NCI-H82 (cell line): ENCODE data around the gene TUBA8.
"Not testable (repeated sequence)": the region's sequence is repeated elsewhere in the genome, so short reads cannot be mapped to it uniquely, and the experiment has no call there.

Experiments
- DNase-seq: peaks from one replicate; lab custom pipeline; 2025; lab: John Stamatoyannopoulos, UW

TUBA8 gene

DNA sequence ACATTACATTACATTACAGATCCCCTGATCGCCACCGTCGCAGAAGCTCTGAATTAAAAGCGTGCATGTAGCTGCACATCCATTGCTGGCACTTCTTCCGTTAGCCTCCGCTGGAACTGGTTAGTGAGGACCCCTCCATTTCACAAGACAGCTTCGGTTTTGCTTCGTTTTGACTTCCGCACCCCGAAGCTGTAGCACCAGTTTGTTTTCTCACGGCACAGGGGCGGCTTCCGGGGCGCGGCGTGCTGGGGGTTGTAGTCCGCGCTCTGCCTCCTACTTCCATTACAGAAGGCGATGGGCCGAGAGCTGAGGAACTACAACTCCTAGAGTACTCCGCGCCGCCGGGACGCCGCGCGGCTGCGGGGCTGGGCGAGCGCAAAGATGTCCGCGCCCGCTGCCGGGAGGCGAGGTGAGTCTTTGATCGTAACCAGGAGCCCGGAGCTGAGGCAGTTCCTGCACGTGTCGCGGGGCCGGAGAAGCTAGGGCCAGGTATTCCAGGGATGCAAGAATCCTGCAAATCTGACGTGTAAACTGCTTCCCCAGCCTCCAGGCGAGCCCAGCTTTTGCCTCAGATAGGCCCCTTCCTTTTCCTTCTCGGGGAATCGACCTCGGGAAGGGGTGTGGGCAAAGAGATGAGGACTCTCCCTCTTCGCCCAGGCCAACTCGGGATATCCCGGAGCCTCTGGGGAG, 32.8 kb upstream of the TUBA8 start, which contains the start of gene PEX26:
TSS of gene PEX26 (plus strand) at position 352 of the 690 bp plus-strand sequence. CDS start 387 bp downstream, outside the sequence.
- DNase-seq, result peak; percentile 94

DNA sequence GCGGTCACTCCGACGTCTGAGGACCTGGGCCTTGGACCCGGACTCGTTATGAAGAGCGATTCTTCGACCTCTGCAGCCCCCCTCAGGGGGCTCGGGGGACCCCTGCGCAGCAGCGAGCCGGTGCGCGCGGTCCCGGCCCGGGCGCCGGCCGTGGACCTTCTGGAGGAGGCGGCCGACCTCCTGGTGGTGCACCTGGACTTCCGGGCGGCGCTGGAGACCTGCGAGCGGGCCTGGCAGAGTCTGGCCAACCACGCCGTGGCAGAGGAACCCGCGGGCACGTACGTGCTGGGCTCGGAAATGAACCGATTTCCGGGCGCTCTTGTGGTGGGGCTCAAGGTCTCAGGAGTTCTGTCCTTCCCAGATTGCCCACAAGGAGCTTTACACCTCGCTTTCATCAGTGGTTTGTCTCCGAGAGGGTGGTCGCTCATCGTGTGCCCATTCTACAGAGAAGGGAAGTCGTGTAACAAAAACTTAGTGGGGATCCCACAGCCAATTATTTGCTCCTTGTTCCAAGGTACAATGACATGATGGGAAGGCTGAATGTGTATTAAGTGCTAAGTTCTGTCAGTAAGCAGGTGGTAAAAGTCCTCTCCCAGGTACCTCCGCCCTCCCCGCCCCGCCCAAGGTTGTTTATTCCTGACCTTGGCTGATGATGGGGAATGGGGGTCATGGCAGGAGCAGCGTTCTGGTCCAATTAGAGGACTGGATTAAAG, 32.1 kb upstream of the TUBA8 start:
- DNase-seq, result peak; percentile 30

DNA sequence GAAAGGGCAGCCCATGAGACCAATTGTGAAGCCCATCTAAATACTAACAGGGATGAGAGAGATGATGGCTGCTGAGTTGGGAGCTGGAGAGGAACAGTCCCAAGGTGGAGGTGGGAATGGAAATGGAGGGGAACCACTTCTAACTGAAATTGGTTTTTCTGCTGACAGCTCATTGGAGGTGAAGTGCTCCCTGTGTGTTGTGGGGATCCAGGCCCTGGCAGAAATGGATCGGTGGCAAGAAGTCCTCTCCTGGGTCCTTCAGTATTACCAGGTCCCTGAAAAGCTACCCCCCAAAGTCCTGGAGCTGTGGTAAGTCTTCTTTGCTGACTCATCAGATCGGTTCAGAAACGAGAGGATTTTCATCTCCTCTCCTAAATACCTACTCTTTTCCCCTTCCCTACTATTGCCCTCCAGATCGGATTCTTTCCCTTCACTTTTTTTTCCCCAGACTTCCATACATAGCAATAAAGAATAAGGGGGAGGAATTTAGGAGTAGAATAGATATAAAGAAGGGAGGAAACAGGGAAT, 30.8 kb upstream of the TUBA8 start:
- DNase-seq, result no peak

DNA sequence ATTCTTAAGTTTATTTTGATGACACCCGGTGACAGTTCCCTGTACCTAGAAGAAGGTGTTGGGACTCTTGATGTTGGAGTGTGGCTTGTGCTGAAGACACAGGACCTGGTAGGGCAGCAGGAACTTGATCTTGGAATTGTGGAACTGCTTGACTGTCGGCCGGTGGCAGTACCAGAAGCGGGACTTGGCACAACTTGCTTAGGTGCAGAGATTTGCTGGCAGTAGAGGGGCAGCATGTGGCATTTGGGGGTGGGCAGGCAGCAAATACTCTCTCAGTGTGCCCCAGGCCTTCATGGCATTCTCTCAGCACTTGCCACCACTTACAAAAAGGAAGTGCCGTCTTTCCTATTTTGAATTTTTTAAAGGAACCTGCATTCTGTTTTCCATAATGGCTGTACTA, 29.2 kb upstream of the TUBA8 start:
- no peak for DNase-seq

DNA sequence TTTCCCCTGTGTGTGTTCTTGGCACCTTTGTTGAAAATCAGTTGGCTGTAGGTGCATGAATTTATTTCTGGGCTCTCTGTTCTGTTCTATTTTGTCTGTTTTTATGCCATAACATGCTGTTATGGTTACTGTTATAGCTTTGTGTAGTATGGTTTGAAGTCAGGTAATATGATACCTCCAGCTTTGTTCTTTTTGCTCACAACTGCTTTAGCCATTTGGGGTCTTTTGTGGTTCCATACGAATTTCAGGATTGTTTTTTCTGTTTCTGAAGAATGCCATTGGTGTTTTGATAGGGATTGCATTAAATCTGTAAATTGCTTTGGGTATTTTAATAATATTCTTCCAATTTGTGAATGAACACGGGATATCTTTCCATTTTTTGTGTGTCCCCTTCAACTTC, 28.1 kb upstream of the TUBA8 start:
- DNase-seq, result no peak

DNA sequence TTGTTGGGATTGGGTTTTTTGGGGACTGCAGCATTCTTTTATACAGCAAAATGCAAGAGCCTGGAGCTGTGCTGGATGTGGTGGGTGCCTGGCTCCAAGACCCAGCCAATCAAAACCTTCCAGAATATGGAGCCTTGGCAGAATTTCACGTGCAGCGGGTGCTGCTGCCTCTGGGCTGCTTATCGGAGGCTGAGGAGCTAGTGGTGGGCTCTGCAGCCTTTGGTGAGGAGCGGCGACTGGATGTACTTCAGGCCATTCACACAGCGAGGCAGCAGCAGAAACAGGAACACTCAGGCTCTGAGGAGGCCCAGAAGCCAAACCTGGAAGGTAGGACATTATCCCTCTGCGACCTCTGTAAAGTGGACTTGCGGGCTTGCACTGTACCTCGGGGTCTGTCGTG, 27.2 kb upstream of the TUBA8 start:
- no peak for DNase-seq

DNA sequence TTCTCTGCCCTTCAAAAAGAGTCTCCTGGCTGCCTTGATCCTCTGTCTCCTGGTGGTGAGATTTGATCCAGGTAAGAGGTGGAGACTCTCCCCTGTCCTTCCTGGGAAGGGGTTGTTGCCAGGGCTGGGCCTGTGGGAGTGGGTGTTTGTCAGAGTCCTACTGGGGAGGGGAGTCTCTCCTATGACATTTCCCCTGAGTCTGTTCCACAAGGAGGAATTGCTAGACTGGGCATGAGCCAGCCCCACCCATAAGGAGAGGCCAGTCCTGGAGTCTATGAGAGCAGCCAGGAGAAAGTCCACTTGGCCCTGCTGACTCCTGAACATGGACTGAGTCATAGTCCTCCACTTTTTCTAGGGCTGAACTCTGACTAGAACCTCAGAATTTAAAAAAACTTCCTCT, 25.4 kb upstream of the TUBA8 start:
- no peak for DNase-seq

DNA sequence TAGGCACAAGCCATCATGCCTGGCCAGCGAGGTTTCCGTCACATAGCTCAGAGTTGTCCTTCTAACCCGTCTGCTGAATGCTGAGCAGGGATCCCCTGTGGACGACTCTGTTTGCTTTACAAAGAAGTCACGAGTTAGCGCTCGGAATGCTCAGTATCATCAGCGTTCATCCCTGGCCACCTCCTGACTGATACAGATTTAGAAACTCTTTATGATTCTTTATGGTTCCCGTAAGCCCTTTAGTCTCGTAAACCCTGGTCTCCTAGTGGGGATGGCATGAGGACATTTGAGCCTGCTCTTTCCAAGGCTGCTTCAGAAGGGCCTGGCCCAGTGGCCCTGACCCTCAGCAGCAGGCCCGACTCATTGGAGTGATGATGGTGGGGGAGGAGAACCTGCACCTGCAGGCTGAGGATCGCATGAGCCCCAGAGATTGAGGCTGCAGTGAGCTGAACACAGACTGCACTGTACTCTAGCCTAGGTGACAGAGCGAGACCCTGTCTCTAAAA, 23.2 kb upstream of the TUBA8 start:
- no peak for DNase-seq

DNA sequence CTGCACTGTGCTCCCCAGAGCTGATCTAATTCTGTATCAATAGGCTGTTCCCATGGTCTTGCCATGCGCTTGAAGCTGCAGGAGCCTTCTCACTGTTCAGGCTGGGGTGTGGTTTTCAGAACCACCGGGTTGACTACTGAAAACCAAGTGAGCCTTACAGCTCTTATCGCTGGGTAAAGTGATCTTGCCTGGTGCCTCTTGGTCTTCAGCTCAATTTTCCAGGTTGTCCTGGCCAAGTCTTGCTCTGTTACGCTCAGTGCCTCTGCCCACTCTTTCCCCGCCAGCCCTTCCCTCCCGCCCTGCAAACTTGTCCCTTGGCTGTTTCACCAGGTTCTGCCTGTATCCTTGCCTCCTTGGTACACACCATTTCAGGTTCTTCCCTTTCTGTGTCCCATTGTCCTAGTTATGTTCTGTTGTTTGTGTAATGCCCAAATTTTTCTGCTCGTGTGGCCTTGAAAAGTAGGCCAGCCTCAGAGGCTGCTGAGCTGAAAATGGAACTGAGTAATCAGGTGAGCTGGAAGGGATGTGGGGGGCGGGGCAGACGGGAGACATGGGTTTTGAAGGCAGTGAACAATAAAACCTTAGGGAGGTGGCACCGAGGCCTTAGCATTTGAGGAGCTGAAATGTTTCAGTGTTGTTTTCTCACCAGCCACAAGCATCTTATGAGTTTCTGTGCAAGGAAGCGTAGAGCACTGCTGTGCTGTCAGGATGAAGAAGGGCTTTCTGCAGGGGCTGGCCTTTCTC, 21.6 kb upstream of the TUBA8 start:
- no peak for DNase-seq

DNA sequence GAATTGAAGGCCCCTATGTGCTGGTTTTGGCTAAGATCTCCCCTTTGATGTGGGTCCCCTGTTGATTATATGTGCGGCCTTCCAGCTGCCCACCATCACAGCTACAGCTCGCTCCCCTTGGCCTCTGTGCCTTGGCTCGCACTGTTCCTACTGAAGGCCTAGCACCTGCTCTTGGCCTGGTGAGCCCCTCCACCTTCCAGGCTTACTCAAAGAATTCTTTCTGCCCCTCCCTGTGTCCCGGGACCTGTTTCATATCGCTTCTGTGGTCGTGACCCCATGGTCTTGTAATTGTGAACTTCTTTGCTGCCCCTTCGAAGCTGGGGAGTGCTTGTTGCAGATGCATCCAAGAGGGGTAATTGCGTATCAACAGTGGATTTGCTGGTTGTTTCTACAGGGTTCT, 20.3 kb upstream of the TUBA8 start:
- DNase-seq, result no peak

DNA sequence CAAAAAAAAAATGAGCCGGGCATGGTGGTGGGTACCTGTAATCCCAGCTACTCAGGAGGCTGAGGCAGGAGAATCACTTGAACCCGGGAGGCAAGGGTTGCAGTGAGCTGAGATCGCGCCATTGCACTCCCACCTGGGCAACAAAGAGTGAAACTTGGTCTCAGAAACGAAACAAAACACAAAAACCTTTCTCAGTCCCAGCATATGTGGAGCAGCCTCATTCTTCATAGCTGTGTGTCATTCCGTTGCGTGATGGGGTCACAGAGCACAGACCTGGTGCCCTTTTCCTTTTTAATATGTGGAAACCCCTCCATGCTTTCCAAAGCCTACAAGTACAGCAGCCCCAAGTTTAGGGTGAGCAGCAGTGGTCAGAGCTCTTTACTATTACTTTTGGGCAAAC, 19.1 kb upstream of the TUBA8 start:
- no peak for DNase-seq

DNA sequence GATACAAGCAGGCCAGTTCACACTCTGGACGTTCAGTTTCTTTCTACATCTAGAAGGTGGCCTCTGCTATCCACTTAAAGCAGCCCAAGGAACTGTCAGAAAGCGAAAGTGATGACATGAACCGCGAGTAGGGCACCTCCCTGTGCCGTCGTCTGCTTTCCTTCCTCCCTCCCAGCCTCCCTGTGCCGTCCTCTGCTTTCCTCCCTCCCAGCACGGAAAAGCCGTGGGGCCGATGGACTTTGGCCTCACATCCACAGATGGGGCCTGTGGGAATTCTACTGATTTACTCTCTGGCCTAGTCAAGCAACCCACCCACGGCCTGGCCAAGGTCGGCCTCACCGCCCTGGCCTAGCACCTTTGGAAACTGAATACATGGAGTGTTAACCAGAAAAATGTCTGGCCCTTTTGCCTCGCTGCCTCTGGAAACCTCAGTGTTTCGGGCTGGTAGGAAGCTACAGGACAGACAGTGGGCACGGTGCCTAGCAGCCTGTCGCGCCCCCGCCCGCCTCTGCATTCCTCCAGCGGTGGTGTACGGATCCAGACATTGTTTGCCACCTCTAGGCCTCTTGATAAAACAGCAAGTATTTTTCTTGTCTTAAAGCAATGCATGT, 18.6 kb upstream of the TUBA8 start:
- DNase-seq, result no peak

DNA sequence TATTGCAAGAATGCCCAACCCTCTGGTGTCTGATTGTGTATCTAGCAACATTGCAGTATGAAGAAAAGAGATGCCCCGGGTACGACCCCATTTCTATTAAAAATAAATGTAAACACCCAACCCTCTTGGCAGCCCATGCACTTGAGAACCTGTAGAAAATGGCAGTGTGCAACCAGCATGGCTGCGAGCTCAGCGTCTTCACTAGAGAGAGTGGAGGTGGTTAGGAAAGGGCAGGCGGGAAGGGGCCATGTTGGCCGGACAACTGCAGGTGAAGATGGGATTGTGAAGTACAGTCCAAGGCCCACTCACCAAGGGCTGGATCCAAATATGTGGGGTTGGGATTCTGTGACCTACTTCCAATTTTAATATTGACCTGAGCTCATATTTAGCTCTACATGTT, 16.9 kb upstream of the TUBA8 start:
- DNase-seq, result no peak

DNA sequence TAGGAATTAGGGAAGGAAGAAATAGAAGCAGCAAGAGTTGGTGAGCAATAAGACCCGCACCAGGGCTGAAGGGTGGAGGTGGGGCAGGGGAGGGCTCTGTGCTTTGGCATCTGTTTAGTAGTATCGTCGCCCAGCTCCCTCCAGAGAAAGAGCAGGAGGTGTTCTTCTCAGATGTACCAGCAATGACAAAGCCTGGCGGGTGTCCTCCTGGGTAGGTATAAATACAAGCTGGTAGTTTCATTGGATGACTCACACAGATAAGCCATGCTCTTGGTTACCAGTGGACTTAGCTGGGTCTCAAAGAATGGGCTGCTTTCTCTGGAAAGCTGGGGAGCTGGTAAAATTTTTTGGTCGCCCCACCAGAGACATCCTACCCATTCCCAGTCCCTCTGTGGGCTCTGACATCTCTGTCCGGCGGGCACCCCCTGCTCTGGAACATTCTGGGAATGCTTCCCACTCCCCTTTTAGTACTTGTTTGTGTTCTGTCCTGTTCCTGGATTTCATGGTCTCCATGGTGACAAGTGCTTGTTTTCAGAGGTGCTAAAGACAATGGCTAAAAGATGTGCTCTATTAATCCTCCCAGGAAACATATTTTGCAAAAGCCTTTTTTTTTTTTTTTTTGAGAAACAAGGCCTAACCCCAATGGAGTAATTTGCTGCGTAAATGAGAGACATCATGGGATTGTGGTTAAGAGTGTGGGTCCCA, 15.4 kb upstream of the TUBA8 start:
- DNase-seq, result no peak

DNA sequence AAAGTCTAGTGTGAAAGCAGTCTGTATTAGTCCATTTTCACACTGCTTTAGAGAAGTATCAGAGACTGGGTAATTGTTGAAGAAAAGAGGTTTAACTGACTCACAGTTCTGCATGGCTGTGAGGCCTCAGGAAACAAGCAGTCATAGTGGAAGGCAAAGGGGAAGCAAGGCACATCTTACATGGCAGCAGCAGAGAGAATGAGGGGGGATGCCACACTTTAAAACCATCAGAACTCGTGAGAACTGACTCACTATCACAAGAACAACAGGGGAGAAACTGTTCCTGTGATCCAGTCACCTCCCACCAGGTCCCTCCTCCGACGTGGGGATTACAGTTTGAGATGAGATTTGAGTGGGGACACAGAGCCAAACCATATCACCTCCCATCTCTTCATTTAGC, 13.8 kb upstream of the TUBA8 start:
- DNase-seq, result no peak

DNA sequence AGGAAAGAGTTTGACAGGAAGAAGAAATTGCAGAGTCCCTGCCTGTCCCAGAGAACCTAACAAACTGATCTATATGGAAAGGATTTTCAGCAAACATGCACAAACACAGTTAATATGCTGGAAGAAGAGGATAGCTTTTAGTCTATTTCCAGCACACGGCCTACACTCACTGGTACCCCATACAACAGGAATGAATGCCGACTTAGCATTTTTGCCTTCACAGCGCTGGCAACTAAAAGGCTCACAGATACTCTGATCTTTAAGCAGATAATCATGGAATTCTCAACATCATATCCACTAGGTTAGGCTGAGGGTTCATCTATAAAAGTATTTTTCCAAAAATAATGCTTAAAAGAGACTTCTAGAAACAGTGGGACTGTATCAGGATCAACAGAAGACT, 9.8 kb upstream of the TUBA8 start:
- DNase-seq, result no peak

DNA sequence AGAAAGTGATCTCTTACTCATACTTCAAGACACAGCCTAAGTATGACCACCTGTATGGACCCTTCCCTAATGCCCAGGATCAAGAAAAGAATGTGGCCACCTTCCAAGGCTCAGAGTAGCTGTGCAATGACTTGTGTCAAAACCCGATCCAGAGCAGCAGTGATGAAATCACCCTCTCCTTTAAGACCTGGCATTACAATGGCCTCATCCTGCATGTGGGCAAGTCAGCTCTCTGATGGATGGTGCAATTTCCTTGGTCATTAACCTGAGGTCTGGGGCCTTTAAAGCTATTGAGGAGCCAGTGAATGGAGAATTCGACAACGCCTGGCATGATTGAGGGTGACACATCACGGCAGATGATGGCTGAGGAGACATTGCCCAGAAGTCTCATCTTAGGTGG, 9.1 kb upstream of the TUBA8 start:
- DNase-seq, result no peak

DNA sequence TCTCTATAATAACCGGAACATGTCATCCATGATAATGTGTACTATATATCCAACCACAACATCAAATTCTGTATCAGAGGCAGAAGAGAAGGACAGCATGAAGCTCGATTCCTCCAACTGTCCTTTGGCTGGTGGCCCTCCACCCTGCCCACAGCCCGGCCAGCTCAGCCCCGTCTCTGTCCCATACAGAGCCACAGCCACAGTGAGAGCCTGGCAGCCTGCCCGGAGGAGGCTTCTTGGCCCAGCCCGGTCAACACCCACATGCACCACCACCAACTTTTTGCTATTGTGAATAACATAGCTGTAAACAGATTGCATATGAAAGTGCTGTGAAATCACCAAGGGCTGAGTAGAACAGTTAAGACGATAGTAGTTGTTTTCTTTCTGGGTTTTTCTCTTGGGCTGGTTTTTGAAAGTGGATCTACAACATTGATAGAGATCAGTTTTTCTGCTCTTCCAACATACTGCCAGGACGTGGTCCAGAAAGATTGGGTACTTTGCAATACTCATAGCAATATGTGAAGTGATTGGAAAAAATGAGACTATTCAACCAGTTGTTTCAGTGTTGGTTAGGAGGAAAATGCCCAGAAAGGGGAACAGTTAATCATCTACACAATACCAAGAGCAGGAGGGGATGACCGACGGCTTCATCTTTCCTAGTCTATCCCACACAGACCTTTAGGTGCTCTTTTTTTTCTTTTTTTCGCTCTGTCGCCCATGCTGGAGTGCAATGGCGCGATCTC, 6.9 kb upstream of the TUBA8 start:
- DNase-seq, result no peak

DNA sequence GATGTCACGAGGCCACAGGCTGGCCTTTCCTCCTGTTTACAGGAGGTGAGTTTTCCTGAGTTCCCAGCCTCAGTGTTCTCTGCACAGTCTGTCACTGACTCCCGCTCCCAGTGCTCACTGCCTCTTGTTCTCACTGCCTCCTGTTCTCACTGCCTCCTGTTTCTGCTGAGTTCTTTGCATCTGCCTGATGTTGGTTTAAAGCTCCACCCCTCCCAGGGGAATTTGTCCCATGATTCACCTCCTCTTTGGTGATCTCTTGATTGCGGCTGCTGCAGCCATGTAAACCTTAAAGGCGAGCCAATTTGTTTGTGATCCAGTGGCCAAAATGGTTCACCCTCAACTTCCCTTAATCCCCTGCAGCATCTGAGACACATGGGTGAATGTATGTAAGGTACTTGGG, 6.0 kb upstream of the TUBA8 start:
- no peak for DNase-seq

DNA sequence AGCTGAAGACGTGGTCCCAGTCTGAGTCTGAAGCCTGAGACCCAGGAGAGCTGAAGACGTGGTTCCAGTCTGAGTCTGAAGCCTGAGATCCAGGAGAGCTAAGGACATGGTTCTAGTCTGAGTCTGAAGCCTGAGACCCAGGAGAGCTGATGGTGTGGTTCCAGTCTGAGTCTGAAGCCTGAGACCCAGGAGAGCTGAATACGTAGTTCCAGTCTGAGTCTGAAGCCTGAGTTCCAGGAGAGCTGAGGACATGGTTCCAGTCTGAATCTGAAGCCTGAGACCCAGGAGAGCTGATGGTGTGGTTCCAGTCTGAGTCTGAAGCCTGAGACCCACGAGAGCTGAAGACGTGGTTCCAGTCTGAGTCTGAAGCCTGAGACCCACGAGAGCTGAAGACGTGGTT, 4.6 kb upstream of the TUBA8 start:
- DNase-seq, result not testable (repeated sequence)
